GM06990 (cell line): ENCODE results near the gene SLC39A13.
A peak's percentile ranks its signal among the peaks of the same experiment; 100 is the strongest.

Experiments
- DNase-seq: peaks from one replicate; pipeline ENCODE4 v3.0.0-alpha.2; 2011; ENCODE audit not compliant: insufficient read length; ENCODE audit errors: extremely low read depth
- H3K27me3 ChIP-seq: replicated peaks from 2 replicates; pipeline ENCODE4 v1.6.0; 2011; ENCODE audit warnings: low read length; ENCODE audit not compliant: control insufficient read depth, insufficient read depth
- H3K36me3 ChIP-seq: 2 replicates; pipeline ENCODE4 v1.5.1; 2011; ENCODE audit warnings: low read length; ENCODE audit not compliant: control insufficient read depth, insufficient read depth
- H3K4me3 ChIP-seq: replicated peaks from 2 replicates; pipeline ENCODE4 v1.5.1; 2011; ENCODE audit warnings: low read depth, mild to moderate bottlenecking, control low read depth, low read length
- CTCF ChIP-seq: IDR thresholded peaks from 2 replicates; pipeline ENCODE4 v1.5.1; 2011; ENCODE audit warnings: low read length, control low read depth, mild to moderate bottlenecking, inconsistent platforms; ENCODE audit not compliant: insufficient read depth, poor library complexity, severe bottlenecking

SLC39A13 gene

GRCh38 chr11:47377571-47378009 lies 30.8 kb upstream of the SLC39A13 start:
- Histone ChIP-seq H3K27me3 (no peaks in the 10 kb centered on the region), H3K4me3 (peak overlapping the region; percentile 82), H3K36me3 (peaks cover 6% of the 10 kb centered on the region)
- no peak for TF ChIP-seq CTCF
- no peak for DNase-seq

- peak; percentile 82 for DNase-seq
- peak within 1 kb of the TSS; percentile 82 for H3K4me3 ChIP-seq
- TF ChIP-seq CTCF = no peak
- H3K27me3 ChIP-seq = no peaks in the 10 kb centered on the region
- H3K36me3 ChIP-seq = peaks cover 6% of the 10 kb centered on the region
These were observed 30.2 kb upstream of the SLC39A13 start, which contains the start of gene SPI1 for GRCh38 chr11:47378010-47378835. TSS of gene SPI1 (minus strand) at chr11:47378547. CDS start at chr11:47378353, 194 bp downstream.

GRCh38 chr11:47378836-47379170 lies 29.6 kb upstream of the SLC39A13 start:
- Histone ChIP-seq H3K36me3 (peaks cover 6% of the 10 kb centered on the region), H3K27me3 (no peaks in the 10 kb centered on the region), H3K4me3 (peak overlapping the region; percentile 82)
- TF ChIP-seq CTCF = no peak
- DNase-seq = no peak

GRCh38 chr11:47379317-47379716 lies 29.1 kb upstream of the SLC39A13 start:
- no peak for TF ChIP-seq CTCF
- DNase-seq = no peak
- no peak overlapping the region for H3K4me3 ChIP-seq
- no peaks in the 10 kb centered on the region for H3K27me3 ChIP-seq
- peaks cover 6% of the 10 kb centered on the region for H3K36me3 ChIP-seq

GRCh38 chr11:47380078-47380477 lies 28.3 kb upstream of the SLC39A13 start:
- Histone ChIP-seq H3K4me3 (no peak overlapping the region), H3K27me3 (no peaks in the 10 kb centered on the region), H3K36me3 (peaks cover 6% of the 10 kb centered on the region)
- DNase-seq = no peak
- no peak for TF ChIP-seq CTCF

- H3K27me3 ChIP-seq = no peaks in the 10 kb centered on the region
- no peak for TF ChIP-seq CTCF
- DNase-seq = no peak
- H3K36me3 ChIP-seq = no peaks in the 10 kb centered on the region
- H3K4me3 ChIP-seq = no peak overlapping the region
These were observed 25.3 kb upstream of the SLC39A13 start for GRCh38 chr11:47383071-47383470.
